Measurements from ENCODE around the gene KCNK5. TPM values are rescaled to one million over a fixed set of nuclear protein-coding genes. Genes with fewer than 3 reads are reported as not detected.

Gene KCNK5
- total RNA-seq, 2 experiments from 2014 or later: 29.8 to 32.0 TPM

DNA sequence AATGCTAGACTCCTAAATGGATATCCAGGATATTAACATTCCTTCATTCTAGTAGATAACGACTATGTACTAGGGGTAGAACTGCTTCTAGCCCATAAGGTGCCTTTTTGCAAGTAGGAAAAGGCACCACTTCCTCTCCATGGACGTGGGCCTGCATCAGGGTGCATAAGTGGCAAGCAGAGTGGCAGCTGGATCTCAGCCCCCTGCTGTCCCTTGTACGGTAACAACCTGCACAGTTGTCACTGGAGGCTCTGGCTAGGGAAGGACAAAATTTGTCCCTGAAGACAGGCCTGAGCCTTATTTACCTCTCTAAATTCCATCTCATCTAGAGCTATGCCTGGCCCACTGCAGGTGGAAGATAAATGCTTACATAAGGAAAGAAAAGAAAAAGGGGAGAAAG lies 71.8 kb downstream of the KCNK5 start:
- CTCF ChIA-PET: interaction anchor here (1.5 kb wide), 1 partner anchor 38 kb away, joined by 3 read pairs; no protein-coding TSS in a partner anchor
- POLR2A ChIA-PET: no interaction called here

- CTCF ChIA-PET: no interaction called here
- POLR2A ChIA-PET: no interaction called here
Measured at GRCh38 chr6:39156801-39157200, 72.5 kb downstream of the KCNK5 start.

DNA sequence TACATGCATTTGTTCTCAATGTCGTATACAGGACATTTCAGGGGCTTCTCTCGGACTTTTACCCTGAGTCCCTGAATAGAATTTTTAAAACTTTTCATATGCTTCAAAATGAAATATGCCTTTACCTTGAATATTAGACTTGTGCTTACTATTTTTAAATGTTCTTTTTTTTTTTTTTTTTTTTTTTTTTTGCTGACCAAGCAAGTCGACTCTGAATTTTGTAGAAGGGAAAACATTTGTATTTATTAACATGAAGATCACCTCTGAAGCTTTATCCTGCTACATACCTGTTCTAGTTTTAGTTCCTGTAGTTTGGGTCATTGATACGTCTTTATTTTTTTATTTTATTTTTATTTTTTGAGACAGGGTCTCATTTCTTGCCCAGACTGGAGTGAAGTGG lies 74.6 kb downstream of the KCNK5 start:
- CTCF ChIA-PET: interaction anchor here (0.7 to 0.9 kb wide), 3 partner anchors 14 to 156 kb away, joined by 3 to 4 read pairs (median 4); no protein-coding TSS in a partner anchor

GRCh38 chr6:39153766-39154397 lies 75.4 kb downstream of the KCNK5 start:
- CTCF ChIA-PET: interaction anchor here (1.5 kb wide), 1 partner anchor 12 kb away, joined by 5 read pairs; no protein-coding TSS in a partner anchor
- POLR2A ChIA-PET: interaction anchor here (1.2 kb wide), 1 partner anchor 39 kb away, joined by 5 read pairs; the partner anchor contains the start of gene SAYSD1

More for the DNA sequence above, 74.6 kb downstream of the KCNK5 start:
- POLR2A ChIA-PET: no interaction called here

DNA sequence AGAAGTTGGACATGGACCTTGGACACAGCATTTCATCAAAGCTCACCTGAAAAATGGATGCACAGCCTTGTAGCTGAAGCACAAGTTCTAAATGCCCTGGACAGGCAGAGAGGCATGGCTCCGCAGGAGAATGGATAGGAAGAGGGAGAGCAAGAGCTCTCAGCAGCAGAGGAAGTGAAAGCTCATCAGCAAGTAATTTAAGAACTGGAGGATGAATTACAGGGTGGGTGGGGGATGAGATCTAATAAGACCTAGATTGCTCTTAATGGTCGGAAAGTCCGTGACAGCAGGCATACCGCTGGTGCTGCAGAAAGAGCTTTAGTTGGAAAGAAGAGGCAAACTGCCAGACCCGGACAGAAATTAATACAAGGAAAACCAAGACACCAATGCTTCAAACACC lies 77.0 kb downstream of the KCNK5 start:
- ChIA-PET CTCF (interaction anchor here (0.7 to 1.5 kb wide), 2 partner anchors 14 to 150 kb away, joined by 3 to 5 read pairs; no protein-coding TSS in a partner anchor), POLR2A (no interaction called here)

DNA sequence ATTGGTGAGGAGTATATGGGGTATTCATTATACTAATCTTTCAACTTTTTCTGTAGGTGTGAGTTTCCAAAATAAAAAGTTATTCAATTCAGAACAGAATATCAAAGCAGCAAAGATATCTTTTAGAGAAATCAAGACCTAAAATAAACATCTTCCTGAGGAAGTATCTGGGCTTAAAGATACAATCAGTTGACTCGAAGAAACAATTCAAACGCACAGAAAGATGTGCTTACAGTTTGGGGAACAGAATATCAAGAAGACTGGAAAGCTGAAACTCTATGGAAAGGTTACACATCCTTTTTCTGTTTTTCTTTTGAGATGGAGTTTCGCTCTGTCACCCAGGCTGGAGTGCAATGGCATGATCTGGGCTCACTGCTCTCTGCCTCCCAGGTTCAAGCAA lies 78.1 kb downstream of the KCNK5 start:
- POLR2A ChIA-PET: no interaction called here
- CTCF ChIA-PET: no interaction called here

GRCh38 chr6:39144481-39145173 lies 84.6 kb downstream of the KCNK5 start:
- POLR2A ChIA-PET: no interaction called here
- CTCF ChIA-PET: no interaction called here

GRCh38 chr6:39143238-39143930 lies 85.9 kb downstream of the KCNK5 start:
- ChIA-PET POLR2A (no interaction called here), CTCF (interaction anchor here (0.6 kb wide), 1 partner anchor 163 kb away, joined by 3 read pairs; no protein-coding TSS in a partner anchor)

- ChIA-PET CTCF (interaction anchor here (0.6 kb wide), 1 partner anchor 14 kb away, joined by 4 read pairs; no protein-coding TSS in a partner anchor), POLR2A (no interaction called here)
Measured at GRCh38 chr6:39140556-39141167, 88.6 kb downstream of the KCNK5 start.

Other genes starting within 250 kb of the KCNK5 start
- gene GLP1R, start 180.7 kb downstream of the KCNK5 start, total RNA-seq: under 1 TPM in 1 of 2 experiments, not detected in 1; 0.15 TPM
- gene SAYSD1, start 114.3 kb downstream of the KCNK5 start, total RNA-seq: 10 to 100 TPM in 1 of 2 experiments, 1 to 10 TPM in 1; 8.7 to 10.1 TPM
- not detected for gene KCNK17, start 84.9 kb upstream of the KCNK5 start, total RNA-seq
- gene KCNK16, start 93.2 kb upstream of the KCNK5 start, total RNA-seq: not detected

Data from activated CD8-positive, alpha-beta memory T cell treated with anti-CD3 and anti-CD28 coated beads for 36 hours (primary cell).